ENCODE measurements around the gene ENKUR. TPM values are rescaled to one million over a fixed set of nuclear protein-coding genes. Genes with fewer than 3 reads are reported as not detected.

Gene ENKUR
- total RNA-seq, 4 donors from 2014 or later, result not detected

GRCh38 chr10:25049966-25050365 is 34.0 kb upstream of the ENKUR start:
- TF ChIP-seq POLR2A (IDR thresholded peaks at IDR 0.05), result no peak
- TF ChIP-seq CTCF (IDR thresholded peaks at IDR 0.05), result no peak
- 97 to 98% methylated on average over 2 of the region's 2 CpGs for WGBS, 2 donors
- no peak for DNase-seq (ENCODE audit: low spot score in 2 of 2)
- no peak overlapping the region for H3K4me3 ChIP-seq (ENCODE audit: low read depth, poor library complexity, severe bottlenecking)
- intact Hi-C loops (cut with DNase I; ENCODE audit: low total_unique reads), result loop anchor here (5.0 kb wide), 1 partner anchor 1422 kb away; no protein-coding TSS in a partner anchor

- intact Hi-C loops (cut with DNase I; ENCODE audit: low total_unique reads), result loop anchor here (5.0 kb wide), 1 partner anchor 1424 kb away; no protein-coding TSS in a partner anchor
- no peak overlapping the region for H3K4me3 ChIP-seq (ENCODE audit: low read depth, poor library complexity, severe bottlenecking)
- WGBS, 2 donors, result 53 to 60% methylated on average over 5 of the region's 5 CpGs
- TF ChIP-seq CTCF (IDR thresholded peaks at IDR 0.05), result no peak
- TF ChIP-seq POLR2A (IDR thresholded peaks at IDR 0.05), result no peak
- DNase-seq (ENCODE audit: low spot score in 2 of 2), result no peak
Observed at GRCh38 chr10:25048450-25048849, 32.5 kb upstream of the ENKUR start.

GRCh38 chr10:25047591-25048301 is 31.8 kb upstream of the ENKUR start:
- peak in 1 of 2 donors; percentile 29 for DNase-seq (ENCODE audit: low spot score in 2 of 2)
- H3K4me3 ChIP-seq (ENCODE audit: low read depth, poor library complexity, severe bottlenecking), result no peak overlapping the region
- intact Hi-C loops (cut with DNase I; ENCODE audit: low total_unique reads), result loop anchor here (5.0 kb wide), 1 partner anchor 1425 kb away; no protein-coding TSS in a partner anchor
- no peak for TF ChIP-seq POLR2A (IDR thresholded peaks at IDR 0.05)
- no peak for TF ChIP-seq CTCF (IDR thresholded peaks at IDR 0.05)
- WGBS, 2 donors, result 22 to 31% methylated on average over 4 of the region's 4 CpGs

GRCh38 chr10:25047088-25047487 is 31.1 kb upstream of the ENKUR start:
- no peak overlapping the region for H3K4me3 ChIP-seq (ENCODE audit: low read depth, poor library complexity, severe bottlenecking)
- intact Hi-C loops (cut with DNase I; ENCODE audit: low total_unique reads), result loop anchor here (5.0 kb wide), 1 partner anchor 1425 kb away; no protein-coding TSS in a partner anchor
- DNase-seq (ENCODE audit: low spot score in 2 of 2), result no peak
- WGBS, 2 donors, result 20 to 40% methylated on average over 2 of the region's 2 CpGs
- TF ChIP-seq POLR2A (IDR thresholded peaks at IDR 0.05) (no peak), CTCF (IDR thresholded peaks at IDR 0.05) (no peak)

- TF ChIP-seq CTCF (IDR thresholded peaks at IDR 0.05) (no peak), POLR2A (IDR thresholded peaks at IDR 0.05) (no peak)
- WGBS, 2 donors, result 45 to 68% methylated on average over 1 of the region's 1 CpG
- no peak for DNase-seq (ENCODE audit: low spot score in 2 of 2)
- no peak overlapping the region for H3K4me3 ChIP-seq (ENCODE audit: low read depth, poor library complexity, severe bottlenecking)
- intact Hi-C loops (cut with DNase I; ENCODE audit: low total_unique reads), result loop anchor here (5.0 kb wide), 1 partner anchor 1426 kb away; no protein-coding TSS in a partner anchor
Observed at GRCh38 chr10:25046641-25047040, 30.7 kb upstream of the ENKUR start.

Data from lower leg skin (tissue), 4 donors.